HCT116 (cell line): ENCODE measurements around the gene SKAP1. TPM values are rescaled to one million over a fixed set of nuclear protein-coding genes. Genes with fewer than 3 reads are reported as not detected.

Experiments used
- ATAC-seq: fragments of 200-7000 bp; cut with Tn5 transposase; 2 replicates; pipeline ENCODE4 v1.9.1; 2020; ENCODE audit warnings: mild to moderate bottlenecking, moderate library complexity
- BruUV-seq: library from RNA; stranded (reverse); fragments of 400-500 nt; replicated peaks from 2 replicates; lab custom pipeline; 2021; lab: Mats Ljungman, UMichigan
- CTCF ChIA-PET: fragments of 300-600 bp; sonication (Branson Sonifier 250); formaldehyde crosslinking; loops from one replicate; lab custom pipeline; 2021; ENCODE audit warnings: antibody characterized with exemption; lab: Charles Lee
- POLR2A ChIA-PET: fragments of 300-600, 350-600 bp; sonication (Branson Sonifier 250); formaldehyde crosslinking; loops from one replicate; lab custom pipeline; 2021; ENCODE audit warnings: antibody characterized with exemption; lab: Charles Lee
- RAD21 ChIA-PET, 2 experiments: fragments of 300-600 bp; sonication (Branson Sonifier 250); formaldehyde crosslinking; loops; one replicate each; lab custom pipeline; 2023; ENCODE audit warnings: low total read pairs in 2 of 2; ENCODE audit not compliant: uncharacterized antibody in 2 of 2, unreplicated experiment in 2 of 2, low non-redundant PET in 1 of 2; lab: Charles Lee
- DNase-seq: peaks from one replicate; pipeline ENCODE4 v3.0.0-alpha.2; 2010; ENCODE audit warnings: low read depth, low spot score
- H2AFZ ChIP-seq: fragments of 200-600 bp; shearing (Covaris generic), sonication (generic); 2 replicates; pipeline ENCODE4 v1.6.1; 2017; ENCODE audit warnings: low read depth, mixed run types, mixed read lengths, antibody characterized with exemption, low read length; ENCODE audit not compliant: poor library complexity, severe bottlenecking
- H3K27ac ChIP-seq: 2 replicates; pipeline ENCODE4 v1.5.1; 2012; ENCODE audit warnings: low read depth, low read length
- H3K27me3 ChIP-seq: fragments of 200-600 bp; sonication (generic); 2 replicates; pipeline ENCODE4 v1.6.1; 2016; ENCODE audit warnings: mixed run types, low read length, mixed read lengths; ENCODE audit not compliant: insufficient read depth
- H3K36me3 ChIP-seq, 2 experiments: fragments of 200-500 bp in 1 of 2; fragments of 200-600 bp in 1 of 2; sonication (Bioruptor generic) in 1 of 2; sonication (generic) in 1 of 2; 2 replicates each; pipeline versions ENCODE4 v1.5.1 to v1.6.1; 2014 to 2016; ENCODE audit warnings: low read length in 2 of 2, inconsistent platforms in 1 of 2, mixed read lengths in 1 of 2, mixed run types in 1 of 2; ENCODE audit not compliant: insufficient read depth in 2 of 2, control insufficient read depth in 1 of 2
- H3K4me1 ChIP-seq, 2 experiments: fragments of 200-600 bp in 1 of 2; sonication (generic) in 1 of 2; 2 replicates each; pipeline versions ENCODE4 v1.5.1 to v1.6.1; 2012 to 2017; ENCODE audit warnings: low read length in 2 of 2, inconsistent platforms in 1 of 2, mild to moderate bottlenecking in 1 of 2, mixed read lengths in 1 of 2, mixed run types in 1 of 2, moderate library complexity in 1 of 2; ENCODE audit not compliant: insufficient read depth in 2 of 2, control insufficient read depth in 1 of 2
- H3K4me2 ChIP-seq: fragments of 200-600 bp; sonication (generic); 2 replicates; pipeline ENCODE4 v1.6.1; 2017; ENCODE audit warnings: mixed run types, low read length, mixed read lengths
- H3K4me3 ChIP-seq, 2 experiments: fragments of 200-600 bp in 1 of 2; sonication (generic) in 1 of 2; replicated peaks in 1 of 2; 2 replicates each; pipeline ENCODE4 v1.5.1; 2011 to 2016; ENCODE audit warnings: low read length in 2 of 2, control low read depth in 1 of 2, low read depth in 1 of 2, mild to moderate bottlenecking in 1 of 2, mixed read lengths in 1 of 2, mixed run types in 1 of 2
- H3K79me2 ChIP-seq: fragments of 200-600 bp; sonication (generic); 2 replicates; pipeline ENCODE4 v1.6.1; 2017; ENCODE audit warnings: mild to moderate bottlenecking, mixed run types, low read length, moderate library complexity, mixed read lengths; ENCODE audit not compliant: insufficient read depth
- H3K9ac ChIP-seq: fragments of 200-600 bp; sonication (generic); 2 replicates; pipeline ENCODE4 v1.6.1; 2016; ENCODE audit warnings: low read length, mixed read lengths
- H3K9me2 ChIP-seq: fragments of 200-600 bp; sonication (generic), shearing (Covaris generic); 2 replicates; pipeline ENCODE4 v1.6.1; 2017; ENCODE audit warnings: mixed run types, mild to moderate bottlenecking, moderate library complexity; ENCODE audit not compliant: insufficient read depth
- H3K9me3 ChIP-seq, 2 experiments: fragments of 200-500 bp in 1 of 2; fragments of 200-600 bp in 1 of 2; sonication (Bioruptor generic) in 1 of 2; sonication (generic) in 1 of 2; 2 replicates each; pipeline ENCODE4 v1.6.1; 2014 to 2017; ENCODE audit warnings: low read length in 2 of 2, mixed read lengths in 2 of 2, inconsistent platforms in 1 of 2, low read depth in 1 of 2, mild to moderate bottlenecking in 1 of 2, mixed run types in 1 of 2, moderate library complexity in 1 of 2; ENCODE audit not compliant: control insufficient read depth in 1 of 2, insufficient read depth in 1 of 2
- H4K20me1 ChIP-seq: fragments of 200-600 bp; sonication (generic), shearing (Covaris generic); 2 replicates; pipeline ENCODE4 v1.6.1; 2017; ENCODE audit warnings: mixed run types, mild to moderate bottlenecking, moderate library complexity; ENCODE audit not compliant: insufficient read depth
- ATF3 ChIP-seq: IDR thresholded peaks from 2 replicates; pipeline ENCODE4 v1.6.1; 2012
- CBX3 ChIP-seq: IDR thresholded peaks from 2 replicates; pipeline ENCODE4 v1.6.1; 2012; ENCODE audit warnings: low read depth
- CEBPB ChIP-seq: IDR thresholded peaks from 2 replicates; pipeline ENCODE4 v1.6.1; 2012; ENCODE audit warnings: low read depth
- EGR1 ChIP-seq: IDR thresholded peaks from 2 replicates; pipeline ENCODE4 v1.6.1; 2012; ENCODE audit warnings: low read depth
- EZH2phosphoT487 ChIP-seq: fragments of 200-600 bp; IDR thresholded peaks from 2 replicates; pipeline ENCODE4 v1.6.1; 2018; ENCODE audit warnings: antibody characterized with exemption, borderline replicate concordance
- MAX ChIP-seq: IDR thresholded peaks from 2 replicates; pipeline ENCODE4 v1.6.1; 2012
- POLR2AphosphoS5 ChIP-seq: IDR thresholded peaks from 2 replicates; pipeline ENCODE4 v1.6.1; 2011; ENCODE audit warnings: mild to moderate bottlenecking, low read depth, low read length, moderate library complexity
- RAD21 ChIP-seq: IDR thresholded peaks from 2 replicates; pipeline ENCODE4 v1.6.1; 2012; ENCODE audit warnings: low read depth, mild to moderate bottlenecking
- REST ChIP-seq: IDR thresholded peaks from 2 replicates; pipeline ENCODE4 v1.6.1; 2012; ENCODE audit warnings: low read depth
- SIN3A ChIP-seq: IDR thresholded peaks from 2 replicates; pipeline ENCODE4 v1.6.1; 2012; ENCODE audit warnings: low read depth
- SP1 ChIP-seq: IDR thresholded peaks from 2 replicates; pipeline ENCODE4 v1.6.1; 2012; ENCODE audit warnings: low read depth
- TCF7L2 ChIP-seq: IDR thresholded peaks from 2 replicates; pipeline ENCODE4 v1.7.0; 2011; ENCODE audit warnings: borderline replicate concordance, inconsistent platforms; ENCODE audit not compliant: insufficient read depth, insufficient read length; ENCODE audit errors: extremely low read depth
- ZNF274 ChIP-seq: fragments of 200-500 bp; sonication (Bioruptor generic); IDR thresholded peaks from 2 replicates; pipeline ENCODE4 v1.6.1; 2014; ENCODE audit warnings: mild to moderate bottlenecking, low read depth, low read length, inconsistent platforms
- intact Hi-C: fragments of 100-400 bp; cut with micrococcal nuclease; formaldehyde crosslinking; loops from 2 replicates; pipeline ENCODE4 v1.10.0; 2022
- total RNA-seq: library from RNA; stranded (reverse); gene quantifications from one replicate; pipeline ENCODE4 v1.2.1, GENCODE V29; 2021; ENCODE audit not compliant: unreplicated experiment
- TF ChIP-seq, protein P1 (sequence below), 3 experiments: fragments of 200-600 bp in 1 of 3; sonication (generic) in 1 of 3; IDR thresholded peaks in 2 of 3; conservative IDR thresholded peaks in 1 of 3; 2 replicates each; pipeline ENCODE4 v1.5.1; 2012 to 2017; ENCODE audit warnings: low read depth in 2 of 3, low read length in 2 of 3, antibody characterized with exemption in 1 of 3, borderline replicate concordance in 1 of 3, control low read depth in 1 of 3, mild to moderate bottlenecking in 1 of 3, mixed read lengths in 1 of 3, mixed run types in 1 of 3, moderate library complexity in 1 of 3; ENCODE audit not compliant: insufficient read depth in 1 of 3

SKAP1 gene
- total RNA-seq, 1 experiment from 2014 or later: 12.4 TPM

GRCh38 chr17:48253975-48254374 lies 176.0 kb downstream of the SKAP1 start:
- ATAC-seq: no peak
- Histone ChIP-seq H3K9me3 (no peaks in the 10 kb centered on the region), H3K4me3 (no peak overlapping the region), H4K20me1 (no peaks in the 10 kb centered on the region), H3K27ac (no peak overlapping the region), H2AFZ (no peak overlapping the region), H3K36me3 (no peaks in the 10 kb centered on the region)
- POLR2A ChIA-PET: interaction anchor here (1.0 kb wide), 1 partner anchor 9 kb away, joined by 3 read pairs; no protein-coding TSS in a partner anchor
- CTCF ChIA-PET: interaction anchor here (0.9 to 22.1 kb wide), 4 partner anchors 9 to 82 kb away, joined by 3 to 336 read pairs (median 4); no protein-coding TSS in a partner anchor
- TF ChIP-seq TCF7L2 (no peak), ATF3 (no peak), RAD21 (no peak), CEBPB (no peak)
- TF ChIP-seq, all 23 proteins: peak for 0
- no peaks in the 10 kb centered on the region for H3K79me2 ChIP-seq
- RAD21 ChIA-PET: no interaction called here
- no TSS peak for BruUV-seq
- no peak overlapping the region for H3K4me2 ChIP-seq
- DNase-seq: no peak
- no peaks in the 10 kb centered on the region for H3K27me3 ChIP-seq
- peaks cover 0 to 14% of the 10 kb centered on the region in 2 experiments; a peak in 2 of 4 replicates for H3K4me1 ChIP-seq
- H3K9me2 ChIP-seq: no peaks in the 10 kb centered on the region
- no peak overlapping the region for H3K9ac ChIP-seq
- intact Hi-C loops: no loop called here

- intact Hi-C loops: no loop called here
- no TSS peak for BruUV-seq
- Histone ChIP-seq H3K4me2 (no peak overlapping the region), H3K9me3 (no peaks in the 10 kb centered on the region), H3K4me3 (no peak overlapping the region), H3K9me2 (no peaks in the 10 kb centered on the region), H3K79me2 (no peaks in the 10 kb centered on the region), H3K9ac (no peak overlapping the region), H3K27me3 (no peaks in the 10 kb centered on the region), H3K27ac (no peak overlapping the region), H2AFZ (peak overlapping the region; percentile 0), H3K36me3 (no peaks in the 10 kb centered on the region), H4K20me1 (no peaks in the 10 kb centered on the region), H3K4me1 (peaks cover 3 to 26% of the 10 kb centered on the region in 2 experiments; a peak in 3 of 4 replicates)
- DNase-seq (no peak), ATAC-seq (no peak)
- ChIA-PET POLR2A (interaction anchor here (1.2 to 1.4 kb wide), 2 partner anchors 8 to 37 kb away, joined by 3 read pairs; no protein-coding TSS in a partner anchor), RAD21 (interaction anchor here in 1 of 2 experiments (0.6 kb wide), 1 partner anchor 12 kb away, joined by 6 read pairs; no protein-coding TSS in a partner anchor), CTCF (interaction anchor here (1.4 to 22.1 kb wide), 3 partner anchors 11 to 227 kb away, joined by 4 to 336 read pairs (median 4); no protein-coding TSS in a partner anchor)
- TF ChIP-seq POLR2AphosphoS5 (no peak), ZNF274 (no peak), SIN3A (no peak), TCF7L2 (no peak), CEBPB (no peak), EZH2phosphoT487 (no peak), CBX3 (no peak), EGR1 (no peak), MAX (no peak), REST (no peak), SP1 (no peak)
- TF ChIP-seq, protein P1, sequence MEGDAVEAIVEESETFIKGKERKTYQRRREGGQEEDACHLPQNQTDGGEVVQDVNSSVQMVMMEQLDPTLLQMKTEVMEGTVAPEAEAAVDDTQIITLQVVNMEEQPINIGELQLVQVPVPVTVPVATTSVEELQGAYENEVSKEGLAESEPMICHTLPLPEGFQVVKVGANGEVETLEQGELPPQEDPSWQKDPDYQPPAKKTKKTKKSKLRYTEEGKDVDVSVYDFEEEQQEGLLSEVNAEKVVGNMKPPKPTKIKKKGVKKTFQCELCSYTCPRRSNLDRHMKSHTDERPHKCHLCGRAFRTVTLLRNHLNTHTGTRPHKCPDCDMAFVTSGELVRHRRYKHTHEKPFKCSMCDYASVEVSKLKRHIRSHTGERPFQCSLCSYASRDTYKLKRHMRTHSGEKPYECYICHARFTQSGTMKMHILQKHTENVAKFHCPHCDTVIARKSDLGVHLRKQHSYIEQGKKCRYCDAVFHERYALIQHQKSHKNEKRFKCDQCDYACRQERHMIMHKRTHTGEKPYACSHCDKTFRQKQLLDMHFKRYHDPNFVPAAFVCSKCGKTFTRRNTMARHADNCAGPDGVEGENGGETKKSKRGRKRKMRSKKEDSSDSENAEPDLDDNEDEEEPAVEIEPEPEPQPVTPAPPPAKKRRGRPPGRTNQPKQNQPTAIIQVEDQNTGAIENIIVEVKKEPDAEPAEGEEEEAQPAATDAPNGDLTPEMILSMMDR (IDR thresholded peaks at IDR 0.05 in 2 of 3, conservative IDR thresholded peaks at IDR 0.05 in 1 of 3; ENCODE audit: borderline replicate concordance in 1 of 3, insufficient read depth in 1 of 3, low read depth in 2 of 3, low read length in 2 of 3): no peak
Observed at GRCh38 chr17:48251950-48252349, 178.1 kb downstream of the SKAP1 start.
